KOPT-K1 (cell line): ENCODE data around the gene EIF5A.
A peak's percentile ranks its signal among the peaks of the same experiment; 100 is the strongest.

Experiments used
- H3K27ac ChIP-seq: fragments of 200-600 bp; sonication (generic); 2 replicates; pipeline ENCODE4 v1.5.1; 2016; ENCODE audit warnings: antibody characterized with exemption, mild to moderate bottlenecking, low read depth, low read length; ENCODE audit not compliant: poor library complexity, severe bottlenecking
- H3K36me3 ChIP-seq: fragments of 200-600 bp; sonication (generic); 2 replicates; pipeline ENCODE4 v1.5.1; 2017; ENCODE audit warnings: antibody characterized with exemption, mild to moderate bottlenecking, low read length, moderate library complexity; ENCODE audit not compliant: insufficient read depth
- H3K9me3 ChIP-seq: fragments of 200-600 bp; sonication (generic); 2 replicates; pipeline ENCODE4 v1.5.1; 2017; ENCODE audit warnings: antibody characterized with exemption, low read length, mild to moderate bottlenecking; ENCODE audit not compliant: insufficient read depth, poor library complexity, severe bottlenecking

EIF5A gene

DNA sequence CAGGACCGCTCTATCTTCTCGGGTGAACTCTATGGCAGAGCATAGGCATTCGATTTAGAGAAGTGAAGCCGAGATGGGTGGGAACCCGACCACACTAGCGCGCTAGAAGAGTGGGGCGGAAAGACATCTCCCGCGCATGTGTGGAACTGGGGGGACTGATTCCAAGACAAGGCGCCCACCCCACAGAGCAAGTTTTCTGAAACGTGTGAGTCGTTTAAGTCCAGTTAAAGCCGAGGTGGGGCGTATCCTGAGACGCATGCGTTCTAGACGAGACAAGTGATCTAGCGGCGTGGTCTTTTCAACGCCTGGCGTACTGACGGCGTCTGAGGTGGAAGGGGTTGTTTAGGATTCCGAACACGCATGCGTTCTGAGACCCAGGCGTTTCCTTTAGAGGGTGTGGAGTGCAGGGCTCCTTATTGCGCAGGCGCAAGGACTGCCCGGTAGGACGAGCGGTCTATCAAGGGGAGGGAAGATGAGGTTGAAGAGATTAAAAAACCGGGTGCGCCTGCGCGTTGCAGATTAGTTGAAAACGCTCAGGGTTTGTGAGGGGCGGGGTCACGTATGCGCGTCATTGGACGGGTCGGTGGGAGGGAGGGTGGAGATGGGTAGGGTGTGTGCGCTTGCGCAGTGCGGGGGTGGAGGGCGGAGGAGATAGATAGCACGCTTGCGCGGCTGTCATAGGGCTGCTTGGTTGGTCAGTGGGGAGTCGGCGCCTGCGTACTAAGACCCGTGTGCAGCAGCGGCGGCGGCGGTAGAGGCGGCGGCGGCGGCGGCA, at the start of gene EIF5A:
TSS of gene EIF5A (plus strand) at position 718 of the 775 bp plus-strand sequence. CDS start 2,008 bp downstream, outside the sequence.
- Histone ChIP-seq H3K9me3 (no peaks in the 10 kb centered on the region), H3K27ac (peak within 1 kb of the TSS; percentile 95), H3K36me3 (peaks cover 31% of the 10 kb centered on the region)

DNA sequence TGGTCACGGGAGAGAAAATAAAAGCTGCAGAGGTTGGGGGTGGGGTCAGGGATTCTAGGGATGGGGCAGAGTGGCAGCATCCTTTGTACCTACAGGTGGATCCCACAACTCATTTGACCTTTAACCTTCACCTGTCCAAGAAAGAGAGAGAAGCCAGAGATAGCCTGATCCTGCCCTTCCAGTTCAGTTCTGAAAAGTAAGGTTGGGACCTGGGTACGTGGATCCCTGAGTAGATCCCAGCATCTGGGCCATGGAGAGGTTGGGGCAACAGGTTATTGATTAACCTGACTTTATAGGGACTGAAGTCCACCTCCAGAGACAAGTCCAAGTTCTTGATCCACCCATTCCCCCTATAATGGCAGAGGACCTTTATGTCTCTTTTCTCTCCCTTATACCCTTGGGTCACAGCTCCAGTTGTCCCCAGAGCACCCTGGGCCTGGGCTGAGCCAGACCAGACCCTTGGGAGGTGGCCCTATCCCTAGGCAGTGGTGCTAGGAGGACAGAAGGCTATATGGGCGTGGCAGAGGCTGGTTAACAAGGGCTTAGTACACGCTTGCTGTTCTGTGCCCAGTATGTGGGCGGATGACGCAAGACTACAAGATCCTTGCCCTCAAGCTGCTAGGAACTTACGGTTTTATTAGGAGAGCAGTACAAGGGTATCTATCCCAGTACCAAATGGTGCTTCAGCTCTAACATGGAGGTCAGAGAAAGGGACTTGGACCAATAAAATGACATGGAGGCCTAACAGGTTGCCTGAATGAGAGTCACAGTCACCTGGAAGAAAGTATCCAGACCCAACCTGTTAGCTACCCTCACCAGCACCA, 48.5 kb upstream of the EIF5A start:
- peaks cover 68% of the 10 kb centered on the region for H3K36me3 ChIP-seq
- H3K9me3 ChIP-seq = no peaks in the 10 kb centered on the region
- H3K27ac ChIP-seq = no peak overlapping the region

DNA sequence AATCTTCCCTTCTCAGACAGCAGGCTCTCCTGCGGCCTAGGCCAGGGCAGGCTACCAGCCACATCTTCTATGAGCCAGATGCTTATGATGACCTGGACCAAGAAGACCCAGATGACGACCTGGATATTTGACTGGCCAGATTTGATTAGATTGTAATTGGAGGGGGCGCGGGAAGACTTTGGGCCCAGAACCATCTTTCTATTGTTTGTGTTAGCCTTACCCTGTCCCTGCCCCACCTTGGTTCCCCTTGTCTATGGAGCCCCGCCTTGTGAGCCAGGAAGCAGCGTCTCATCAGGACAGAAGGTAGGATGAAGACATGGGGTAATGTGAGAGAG, 47.9 kb upstream of the EIF5A start:
- no peak overlapping the region for H3K27ac ChIP-seq
- H3K9me3 ChIP-seq = no peaks in the 10 kb centered on the region
- H3K36me3 ChIP-seq = peaks cover 62% of the 10 kb centered on the region

DNA sequence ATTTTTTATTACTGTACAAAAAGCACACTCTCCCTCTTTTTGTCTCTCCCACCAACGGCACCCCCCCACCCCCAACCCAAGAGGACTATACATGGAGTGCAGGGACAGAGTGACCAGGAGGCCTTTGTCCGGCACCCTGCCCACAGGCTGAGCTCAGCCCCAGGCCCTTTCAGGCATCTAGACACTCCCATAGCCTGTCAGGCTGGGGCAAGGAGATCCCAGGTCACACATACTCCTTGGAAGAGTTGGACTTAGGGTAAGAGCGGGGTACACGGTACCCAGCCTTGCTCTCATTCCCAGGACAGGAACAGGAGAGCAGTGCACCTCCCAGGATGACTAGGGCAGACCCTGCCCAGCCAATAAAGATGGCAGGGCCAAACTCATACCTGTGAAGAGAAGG, 47.3 kb upstream of the EIF5A start:
- H3K27ac ChIP-seq = no peak overlapping the region
- no peaks in the 10 kb centered on the region for H3K9me3 ChIP-seq
- H3K36me3 ChIP-seq = peaks cover 56% of the 10 kb centered on the region

DNA sequence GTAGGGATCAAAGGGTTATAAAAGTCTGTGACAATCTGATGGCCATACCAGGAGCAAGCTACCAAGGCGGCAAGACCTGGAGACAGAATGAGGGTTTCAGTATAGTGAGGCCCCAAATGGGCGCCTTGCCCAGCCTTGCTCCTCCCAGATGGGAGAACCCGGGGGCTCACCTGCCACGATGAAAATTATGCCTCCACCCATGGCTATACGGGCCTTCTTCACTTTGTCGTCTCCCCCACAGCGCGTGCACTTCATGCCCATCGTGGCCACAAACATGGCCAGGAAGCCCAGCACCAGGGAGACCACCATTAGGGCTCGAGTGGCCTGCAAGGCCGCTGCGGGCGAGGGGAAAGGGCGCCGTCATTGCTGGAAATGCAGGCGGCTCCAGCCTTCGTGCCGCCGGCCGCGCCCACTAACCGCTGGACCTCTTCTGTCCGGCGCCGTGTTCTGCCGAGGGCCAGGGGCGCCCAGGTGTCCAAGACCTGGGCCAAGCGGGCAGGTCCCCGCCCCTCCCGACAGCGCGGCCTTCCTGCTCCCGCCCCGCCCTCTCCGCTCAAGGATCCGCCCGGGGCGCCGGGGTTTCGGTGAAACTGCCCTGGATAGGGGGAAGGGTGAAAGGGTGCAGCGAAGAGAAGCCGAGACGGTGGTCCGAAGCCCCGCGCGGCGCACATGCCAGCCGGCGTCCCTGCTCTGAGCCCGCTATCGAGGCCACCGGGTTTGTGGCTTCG, 46.6 kb upstream of the EIF5A start:
- H3K27ac ChIP-seq = no peak overlapping the region

DNA sequence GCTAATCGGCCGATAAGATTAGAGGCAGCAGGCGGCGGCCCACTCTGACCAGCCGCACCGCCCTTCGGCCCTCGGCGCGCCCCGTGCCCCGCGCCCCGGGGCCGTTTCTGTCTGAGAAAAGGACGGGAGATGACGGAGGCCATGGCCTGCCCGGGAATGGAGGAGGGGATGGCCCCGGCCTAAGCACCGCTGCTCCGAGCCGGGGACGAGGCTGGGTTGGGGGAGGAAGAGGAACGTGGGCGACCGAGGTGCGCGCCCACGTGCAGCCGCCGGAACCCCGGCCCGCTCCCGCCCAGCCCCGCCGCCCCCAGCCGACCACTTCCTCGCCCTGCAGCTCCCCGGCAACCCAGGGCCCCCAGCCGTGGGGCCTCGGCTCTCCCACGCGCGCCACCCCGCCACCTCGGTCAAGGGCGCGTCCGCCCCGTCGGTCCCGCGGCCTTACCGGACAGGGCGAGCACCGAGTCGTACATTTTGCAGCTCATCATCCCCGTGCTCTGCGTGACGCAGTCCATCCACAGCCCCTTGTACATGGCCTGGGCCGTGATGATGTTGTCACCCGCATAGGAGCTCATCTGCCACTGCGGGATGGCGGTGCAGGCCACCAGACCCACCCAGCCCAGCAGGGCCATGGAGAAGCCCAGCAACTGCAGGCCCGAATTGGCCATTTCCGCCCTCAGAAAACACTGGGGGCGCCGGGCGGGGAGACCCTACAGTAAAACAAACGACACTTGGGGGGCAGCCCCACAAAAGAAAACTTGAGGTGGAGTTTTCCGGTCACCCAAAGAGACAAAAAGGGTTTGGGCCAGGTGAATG, 45.8 kb upstream of the EIF5A start:
- Histone ChIP-seq H3K9me3 (no peaks in the 10 kb centered on the region), H3K27ac (no peak overlapping the region), H3K36me3 (peaks cover 41% of the 10 kb centered on the region)

More for the DNA sequence above, 46.6 kb upstream of the EIF5A start:
- Histone ChIP-seq H3K9me3 (no peaks in the 10 kb centered on the region), H3K36me3 (peaks cover 49% of the 10 kb centered on the region)

DNA sequence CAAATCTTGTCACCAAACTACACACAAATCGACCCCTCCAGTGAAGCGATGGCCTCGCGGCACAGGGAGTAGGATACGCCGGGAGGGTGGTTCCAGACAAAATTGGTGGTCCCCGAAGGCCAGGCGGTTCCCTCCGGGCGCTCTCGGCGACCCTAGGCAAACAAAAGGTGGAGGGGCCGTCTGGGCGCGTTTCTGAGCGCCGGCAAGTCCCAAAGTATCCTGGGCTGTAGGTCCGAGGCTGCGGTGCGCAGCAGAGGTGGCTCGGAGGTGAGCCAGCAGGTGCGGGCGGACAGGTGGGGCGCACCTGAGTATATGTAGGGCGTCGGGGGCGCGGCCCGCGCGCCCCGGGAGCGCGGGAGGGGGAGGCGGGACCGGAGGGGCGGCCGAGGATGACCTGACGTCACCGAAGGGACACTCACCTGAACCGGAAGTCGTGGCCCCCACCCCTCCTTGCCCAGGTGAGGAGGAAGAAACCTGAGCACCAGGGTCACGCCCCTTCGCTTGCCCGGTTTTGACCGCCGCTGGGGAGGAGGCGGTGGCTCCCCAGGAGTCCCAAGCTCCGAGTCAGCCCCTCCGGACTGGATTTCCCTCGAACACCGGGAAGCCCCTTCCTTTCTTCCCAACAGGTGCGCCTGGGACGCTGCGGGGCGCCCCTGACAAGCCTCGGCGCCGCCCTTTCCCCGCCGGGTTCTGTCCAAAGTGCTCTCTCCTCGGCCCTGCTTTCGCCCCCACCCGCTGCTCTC, 45.1 kb upstream of the EIF5A start, which contains the start of gene CLDN7:
TSS of gene CLDN7 (minus strand) at position 287 of the 743 bp plus-strand sequence. CDS start 435 bp downstream, outside the sequence.
- Histone ChIP-seq H3K9me3 (no peaks in the 10 kb centered on the region), H3K36me3 (peaks cover 34% of the 10 kb centered on the region), H3K27ac (no peak within 1 kb of the TSS)

DNA sequence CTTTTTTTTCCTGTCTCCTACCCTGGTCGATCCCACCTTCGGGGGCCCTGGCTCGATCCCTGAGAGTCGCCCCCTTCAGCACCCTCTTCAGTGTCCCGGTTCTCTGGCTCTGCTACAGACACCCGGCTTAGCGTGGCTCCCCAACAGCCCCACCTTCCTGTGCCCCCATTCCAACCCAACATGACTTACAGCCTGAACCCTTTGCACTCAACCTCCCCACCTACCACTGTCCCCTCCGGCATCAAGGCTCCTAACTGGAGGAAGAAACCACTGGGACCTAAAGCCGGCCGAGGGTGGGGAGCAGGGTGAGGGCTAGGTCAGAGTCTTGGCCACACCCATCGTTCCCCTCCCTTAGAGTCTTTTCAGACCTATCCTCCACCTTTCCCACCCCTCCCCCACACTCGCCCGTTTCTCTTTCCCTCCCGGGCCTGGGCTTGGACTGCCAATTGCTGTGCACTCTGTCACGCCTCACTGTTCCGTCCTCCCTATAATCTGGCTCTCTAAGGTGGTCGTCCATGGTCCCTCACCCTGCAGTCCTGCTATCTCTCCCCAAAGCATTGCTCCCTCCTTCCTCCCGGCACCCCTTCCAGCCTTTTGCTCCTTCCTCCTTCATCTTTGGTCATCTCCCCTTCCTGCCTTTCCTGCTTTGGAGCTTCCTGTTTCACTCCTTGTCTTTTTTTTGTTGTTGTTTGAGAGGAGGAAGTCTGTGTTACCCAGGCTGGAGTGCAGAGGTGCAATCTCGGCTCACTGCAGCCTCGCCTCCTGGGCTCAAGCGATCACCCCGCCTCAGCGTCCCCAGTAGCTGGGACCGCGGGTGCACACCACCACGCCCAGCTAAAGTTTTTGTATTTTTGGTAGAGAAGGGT, 44.3 kb upstream of the EIF5A start:
- peaks cover 26% of the 10 kb centered on the region for H3K36me3 ChIP-seq
- no peak overlapping the region for H3K27ac ChIP-seq

DNA sequence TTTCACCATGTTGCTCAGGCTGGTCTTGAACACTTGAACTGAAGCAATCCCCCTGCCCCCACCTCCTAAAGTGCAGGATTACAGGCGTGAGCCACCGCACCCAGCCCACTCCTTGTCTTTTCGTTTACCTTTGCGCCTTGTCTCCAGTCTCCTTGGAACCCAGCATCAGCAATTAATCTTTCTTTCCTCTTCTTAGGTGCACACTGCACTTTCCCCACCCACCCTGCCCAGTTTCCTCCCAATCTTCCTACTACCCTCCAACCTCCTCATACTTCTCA, 43.7 kb upstream of the EIF5A start:
- no peak overlapping the region for H3K27ac ChIP-seq
- H3K36me3 ChIP-seq = peaks cover 20% of the 10 kb centered on the region
- no peaks in the 10 kb centered on the region for H3K9me3 ChIP-seq

More for the DNA sequence above, 44.3 kb upstream of the EIF5A start:
- H3K9me3 ChIP-seq = no peaks in the 10 kb centered on the region

DNA sequence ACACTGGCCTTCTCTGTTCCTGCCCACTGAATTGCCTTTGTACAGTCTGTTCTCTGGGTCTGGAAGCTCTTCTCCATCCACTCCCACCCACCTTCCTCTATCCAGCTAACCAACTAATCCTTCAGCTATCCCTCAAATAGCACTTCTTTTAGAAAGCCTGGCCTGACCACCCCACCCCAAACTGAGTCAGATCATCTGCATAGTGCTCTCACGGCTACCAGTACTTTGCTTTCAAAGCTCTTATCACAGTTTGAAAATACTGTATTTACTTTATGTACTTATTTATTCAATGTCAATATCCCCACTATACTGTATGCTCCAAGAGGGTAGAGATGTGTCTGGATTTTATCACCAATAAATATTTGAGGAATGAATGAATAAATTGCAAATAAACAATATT, 40.6 kb upstream of the EIF5A start:
- no peaks in the 10 kb centered on the region for H3K9me3 ChIP-seq
- H3K36me3 ChIP-seq = no peaks in the 10 kb centered on the region
- H3K27ac ChIP-seq = no peak overlapping the region

DNA sequence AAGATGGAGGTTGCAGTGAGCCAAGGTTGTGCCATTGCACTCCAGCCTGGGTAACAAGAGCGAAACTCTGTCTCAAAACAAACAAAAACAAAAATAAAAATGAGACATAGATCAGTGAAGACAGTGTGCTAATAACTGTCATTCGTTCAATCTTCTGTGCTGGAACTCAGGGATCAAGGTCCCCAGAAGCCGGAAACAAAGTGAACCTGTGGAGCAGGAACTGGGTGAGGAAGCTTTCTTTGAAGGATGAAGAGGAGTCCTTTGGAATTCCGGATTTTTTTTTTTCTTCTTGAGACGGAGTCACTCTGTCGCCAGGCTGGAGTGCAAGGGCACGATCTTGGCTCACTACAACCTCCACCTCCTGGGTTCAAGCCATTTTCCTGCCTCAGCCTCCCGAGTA, 28.0 kb upstream of the EIF5A start:
- no peaks in the 10 kb centered on the region for H3K36me3 ChIP-seq
- no peak overlapping the region for H3K27ac ChIP-seq
- no peaks in the 10 kb centered on the region for H3K9me3 ChIP-seq

DNA sequence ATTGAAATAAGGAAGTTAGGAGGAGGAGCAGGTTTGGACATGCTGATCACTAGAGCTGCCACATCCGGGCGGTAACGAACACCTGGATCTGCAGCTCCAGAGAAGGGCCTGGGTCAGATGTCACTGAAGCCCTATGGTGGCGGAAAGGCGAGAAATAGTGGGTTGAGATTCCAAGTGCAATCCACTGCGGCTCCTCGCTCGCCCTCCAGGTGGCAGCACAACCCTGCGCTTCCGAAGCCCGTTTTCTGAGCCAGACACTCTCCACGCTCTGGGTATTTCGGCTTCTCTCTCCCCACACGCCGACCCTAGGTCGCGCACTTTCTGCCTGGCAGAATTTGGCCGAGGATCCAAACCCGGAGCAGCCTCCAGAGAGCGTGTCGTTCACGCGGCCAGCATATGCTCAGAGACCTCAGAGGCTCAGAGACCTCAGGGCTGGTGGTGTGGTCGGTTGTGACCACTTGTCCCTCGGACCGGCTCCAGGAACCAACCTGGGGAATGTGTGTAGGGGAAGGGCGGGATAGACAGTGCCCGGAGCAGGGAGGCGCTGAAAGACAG, 26.8 kb upstream of the EIF5A start:
- Histone ChIP-seq H3K36me3 (no peaks in the 10 kb centered on the region), H3K27ac (no peak overlapping the region), H3K9me3 (no peaks in the 10 kb centered on the region)
